Kidney capillary endothelial cell (primary cell): ENCODE data around the gene TIGD7.
"Not testable (repeated sequence)": the region's sequence is repeated elsewhere in the genome, so short reads cannot be mapped to it uniquely, and the experiment has no call there.

Source experiments
- DNase-seq: peaks from one replicate; pipeline ENCODE4 v3.0.0-alpha.2; 2018; ENCODE audit warnings: low spot score

The TIGD7 gene

DNA sequence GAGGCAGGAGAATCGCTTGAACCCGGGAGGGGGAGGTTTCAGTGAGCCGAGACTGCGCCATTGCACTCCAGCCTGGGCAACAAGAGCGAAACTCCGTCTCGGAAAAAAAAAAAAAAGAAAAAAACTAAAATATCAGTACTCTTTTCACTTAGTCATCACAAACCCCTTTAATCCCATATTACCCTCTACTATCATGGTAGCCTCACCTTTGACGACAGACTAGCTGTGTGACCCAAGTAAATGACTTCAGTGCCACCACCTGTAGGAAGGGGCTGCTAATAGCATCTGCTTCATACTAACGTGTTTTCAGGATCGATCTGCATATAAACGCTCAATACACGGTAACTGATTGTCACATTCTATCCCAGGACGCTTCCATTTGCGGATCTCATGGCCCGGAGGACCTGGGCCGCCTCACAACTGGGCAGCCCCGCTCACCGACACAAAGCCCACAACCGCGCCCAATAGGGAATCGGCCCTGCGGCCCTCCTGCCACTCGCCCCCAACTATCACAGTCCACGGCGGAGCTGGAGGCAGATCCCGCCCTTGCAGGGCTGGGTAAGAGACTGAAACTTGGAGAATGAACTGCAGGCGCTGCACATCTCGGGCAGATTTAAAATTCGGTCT, 23.0 kb downstream of the TIGD7 start:
- DNase-seq, result peak; percentile 54

- DNase-seq, result no peak
Observed at GRCh38 chr16:3281222-3281820, 23.9 kb downstream of the TIGD7 start.

GRCh38 chr16:3276679-3277078, 28.6 kb downstream of the TIGD7 start:
- no peak for DNase-seq

DNA sequence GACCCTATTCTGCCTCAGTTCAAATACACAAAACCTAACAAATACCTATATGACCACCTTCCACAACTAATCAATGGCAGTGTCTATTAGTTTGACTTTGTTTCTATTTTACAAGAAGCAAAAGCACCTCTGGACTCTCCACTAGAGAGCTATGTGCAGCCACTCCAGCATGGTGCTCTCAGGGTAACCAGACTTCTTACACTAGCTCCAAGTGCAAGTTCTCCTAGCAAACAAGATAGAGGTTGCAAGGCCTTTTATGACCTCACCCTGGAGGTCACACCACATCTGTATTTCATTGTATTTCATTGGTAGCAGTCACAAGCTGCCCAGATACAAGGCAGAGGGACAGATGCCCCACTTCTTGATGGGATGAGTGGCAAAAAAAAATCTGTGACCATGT, 30.3 kb downstream of the TIGD7 start:
- no peak for DNase-seq

DNA sequence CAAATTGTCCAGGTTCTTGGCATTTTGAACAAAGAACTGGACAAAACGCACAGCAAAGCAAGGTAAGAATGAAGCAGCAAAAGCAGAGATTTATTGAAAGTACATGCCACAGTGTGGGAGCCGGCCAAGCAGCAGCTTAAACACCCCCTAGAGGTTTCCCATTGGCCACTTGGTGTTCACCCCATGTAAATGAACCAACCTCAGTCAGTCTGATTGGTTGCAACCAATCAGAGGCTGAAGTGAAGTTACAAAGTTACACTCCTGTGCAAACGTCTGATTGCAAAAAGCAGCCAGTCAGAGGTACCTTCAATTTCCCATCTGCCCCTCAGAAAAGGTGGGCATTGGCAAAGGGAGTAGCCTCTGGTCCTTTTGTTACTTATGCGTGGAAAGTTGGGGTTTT, 30.7 kb downstream of the TIGD7 start:
- DNase-seq, result no peak

DNA sequence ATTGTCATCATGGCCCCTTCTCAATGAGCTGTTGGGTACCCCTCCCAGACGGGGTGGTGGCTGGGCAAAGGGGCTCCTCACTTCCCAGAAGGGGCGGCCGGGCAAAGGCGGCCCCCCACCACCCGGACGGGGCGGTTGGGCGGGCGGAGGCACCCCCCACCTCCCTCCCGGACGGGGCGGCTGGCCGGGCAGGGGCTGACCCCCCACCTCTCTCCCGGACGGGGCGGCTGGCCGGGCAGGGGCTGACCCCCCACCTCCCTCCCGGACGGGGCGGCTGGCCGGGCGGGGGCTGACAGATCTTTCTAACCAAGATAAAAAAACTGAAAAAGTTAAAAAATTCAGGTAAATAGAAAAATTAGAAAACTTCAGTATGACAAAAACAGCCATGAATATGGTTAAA, 33.9 kb downstream of the TIGD7 start:
- not testable (repeated sequence) for DNase-seq

GRCh38 chr16:3270718-3271117, 34.5 kb downstream of the TIGD7 start:
- DNase-seq, result not testable (repeated sequence)

GRCh38 chr16:3268294-3268693, 36.9 kb downstream of the TIGD7 start:
- DNase-seq, result no peak

DNA sequence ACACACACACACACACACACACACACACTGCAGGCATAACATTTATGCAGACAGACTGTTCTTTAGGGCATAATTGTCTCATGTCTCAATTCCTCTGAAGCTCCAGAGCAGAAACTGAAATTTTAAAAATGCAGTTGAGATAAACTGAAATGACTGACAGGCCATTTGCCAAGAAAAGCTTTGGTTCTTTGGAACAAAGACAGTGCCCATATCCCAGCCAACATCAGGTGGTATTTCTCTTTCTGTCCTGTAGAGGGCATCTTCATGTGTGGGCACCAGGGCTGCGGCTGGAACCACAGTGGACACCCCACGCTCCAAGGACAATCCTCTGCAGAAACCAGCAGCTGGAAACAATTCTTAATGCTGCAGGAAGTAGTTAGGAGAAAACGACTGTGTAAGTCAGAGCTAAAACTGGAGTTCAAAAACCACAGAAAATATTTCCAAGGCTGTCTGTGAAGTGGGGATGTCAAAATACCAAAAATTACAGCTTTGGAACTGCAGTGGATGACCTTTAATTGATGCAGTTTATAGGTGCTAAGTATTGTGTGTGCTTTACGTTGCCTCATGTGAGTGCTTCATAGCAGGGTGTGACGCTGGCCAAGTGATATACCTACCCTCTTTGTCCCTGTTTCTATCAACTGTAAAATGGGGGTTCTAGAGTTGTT, 38.2 kb downstream of the TIGD7 start:
- no peak for DNase-seq

DNA sequence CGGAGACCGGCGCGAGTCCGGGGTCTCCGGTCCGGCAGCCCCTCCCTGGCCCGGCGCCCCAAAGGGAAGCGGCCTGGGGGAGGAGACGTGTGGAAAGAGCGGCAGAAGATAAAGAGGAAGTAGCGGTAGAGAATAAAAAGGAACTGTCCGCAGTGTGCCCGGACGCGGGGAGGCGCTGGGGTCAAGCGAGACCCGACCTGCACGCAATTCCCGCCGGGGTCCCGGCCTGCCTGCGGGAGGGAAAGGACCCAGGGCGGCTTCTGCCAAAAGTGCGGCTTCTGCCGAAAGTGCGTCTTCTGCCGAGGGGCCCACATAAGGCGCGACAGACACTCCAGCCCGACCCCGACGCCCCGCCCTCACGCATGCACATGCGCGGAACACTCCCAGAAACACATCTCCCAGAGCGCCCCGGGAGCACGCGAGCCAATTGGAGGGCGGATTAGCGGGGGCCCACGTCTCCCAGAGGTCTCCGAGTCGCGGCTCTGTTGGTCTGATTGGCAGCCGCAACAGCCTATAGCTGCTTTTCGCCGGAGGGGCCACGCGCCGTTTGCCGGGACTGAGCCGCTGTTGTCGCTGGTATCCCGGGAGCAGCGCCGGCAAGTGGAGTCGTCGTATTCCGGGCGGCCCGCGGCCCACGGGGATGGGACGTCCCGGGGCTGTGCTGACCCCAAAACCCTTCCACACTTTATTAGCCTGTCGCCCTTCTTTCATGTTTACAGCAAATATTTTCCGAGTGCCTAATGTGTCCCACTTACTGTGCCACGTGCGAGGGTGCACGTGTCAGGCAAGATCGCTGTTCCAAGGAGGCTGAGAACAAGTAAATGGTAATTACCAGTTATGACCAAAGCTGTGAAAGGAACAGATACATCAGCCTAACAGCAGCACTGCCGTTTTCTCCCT, 40.8 kb downstream of the TIGD7 start:
- DNase-seq, result peak; percentile 94

- no peak for DNase-seq
Observed at GRCh38 chr16:3262517-3262916, 42.7 kb downstream of the TIGD7 start.

- DNase-seq, result no peak
Observed at GRCh38 chr16:3259836-3260235, 45.4 kb downstream of the TIGD7 start.

- no peak for DNase-seq
Observed at GRCh38 chr16:3256866-3257465, 48.3 kb downstream of the TIGD7 start.

DNA sequence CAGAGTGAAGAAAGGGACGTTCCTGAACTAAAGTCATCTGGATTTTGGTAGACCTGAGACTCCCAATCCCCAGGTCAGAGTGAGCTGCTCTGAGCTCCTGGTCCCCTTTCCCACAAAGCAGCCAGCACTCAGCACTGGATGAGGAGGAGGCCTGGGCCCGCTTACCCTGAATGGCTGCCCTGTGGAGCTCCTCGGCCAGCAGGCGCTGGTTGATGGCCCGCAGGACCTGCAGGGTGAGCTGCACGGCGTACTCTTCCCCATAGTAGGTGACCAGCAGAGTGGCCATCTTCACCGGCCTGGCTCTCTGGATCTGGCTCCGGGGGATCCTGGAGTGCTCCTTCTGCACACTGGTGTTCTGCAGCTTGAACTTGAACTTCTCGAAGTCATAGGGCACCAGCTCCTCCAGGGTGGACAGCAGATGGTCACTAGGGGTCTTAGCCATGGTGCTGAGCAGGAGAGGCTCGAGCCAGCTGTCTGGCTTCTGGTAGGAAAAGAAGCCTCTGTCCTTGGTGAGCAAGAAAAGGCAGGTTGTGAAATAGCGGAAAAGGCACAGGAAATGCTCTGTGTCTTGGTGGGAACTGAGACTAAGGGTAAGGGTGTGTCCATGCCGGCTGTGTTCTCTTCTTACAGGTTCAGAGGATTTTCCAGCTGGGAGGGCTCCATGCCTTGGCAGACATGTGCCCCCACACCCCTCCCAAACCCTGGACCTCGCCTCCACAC, 48.9 kb downstream of the TIGD7 start, which contains the start of gene MEFV:
MEFV (minus strand) TSS at position 488 of the 720 bp plus-strand sequence; CDS start at position 442, 46 bp downstream.
- no peak for DNase-seq

DNA sequence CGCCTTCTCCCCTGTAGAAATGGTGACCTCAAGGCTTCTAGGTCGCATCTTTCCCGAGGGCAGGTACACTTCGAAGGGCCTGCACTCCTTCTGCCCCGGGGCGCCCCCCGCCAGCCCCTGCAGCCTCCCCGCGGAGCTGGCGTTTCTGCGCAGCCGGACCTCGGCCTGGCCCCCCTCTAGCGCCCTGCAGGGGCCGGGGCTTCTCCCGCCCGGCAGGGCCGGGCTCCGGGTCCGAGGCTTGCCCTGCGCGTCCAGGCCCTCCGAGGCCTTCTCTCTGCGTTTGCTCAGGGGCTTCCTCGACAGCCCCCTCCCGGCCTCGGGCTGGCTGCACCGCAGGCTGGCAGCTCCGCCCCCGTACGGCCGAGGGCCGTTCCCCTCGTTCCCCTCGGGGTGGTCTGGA, 50.9 kb downstream of the TIGD7 start:
- no peak for DNase-seq

GRCh38 chr16:3252967-3253366, 52.3 kb downstream of the TIGD7 start:
- no peak for DNase-seq

DNA sequence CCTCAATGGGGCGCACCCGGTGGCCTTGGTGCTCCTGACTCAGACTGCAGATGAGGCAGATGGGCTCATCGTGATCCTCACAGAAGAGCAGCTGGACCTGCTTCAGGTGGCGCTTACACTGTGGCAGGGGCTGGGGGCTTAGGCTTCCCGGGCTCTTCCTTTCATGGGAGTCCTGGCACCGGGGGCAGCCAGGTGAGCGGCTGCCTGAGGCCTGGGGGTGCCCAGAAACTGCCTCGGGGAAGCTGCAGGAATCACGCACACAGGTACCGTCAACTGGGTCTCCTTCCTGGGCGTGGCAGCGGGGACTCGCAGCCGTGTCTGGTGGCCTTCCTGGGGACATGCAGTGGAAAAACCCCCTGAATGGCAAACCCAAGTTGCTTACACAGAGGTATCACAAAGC, 55.8 kb downstream of the TIGD7 start:
- no peak for DNase-seq

- no peak for DNase-seq
Observed at GRCh38 chr16:3249020-3249419, 56.2 kb downstream of the TIGD7 start.
